HPDE6-E6E7 (cell line): Measurements from ENCODE around the gene C3orf70.
"Not testable (repeated sequence)": the region's sequence is repeated elsewhere in the genome, so short reads cannot be mapped to it uniquely, and the experiment has no call there.

Source experiments
- DNase-seq: peaks from one replicate; pipeline ENCODE4 v3.0.0; 2011; ENCODE audit warnings: missing footprints; ENCODE audit errors: extremely low spot score

C3orf70 gene

GRCh38 chr3:185151101-185151963, 1.5 kb downstream of the C3orf70 start:
- no peak for DNase-seq

DNA sequence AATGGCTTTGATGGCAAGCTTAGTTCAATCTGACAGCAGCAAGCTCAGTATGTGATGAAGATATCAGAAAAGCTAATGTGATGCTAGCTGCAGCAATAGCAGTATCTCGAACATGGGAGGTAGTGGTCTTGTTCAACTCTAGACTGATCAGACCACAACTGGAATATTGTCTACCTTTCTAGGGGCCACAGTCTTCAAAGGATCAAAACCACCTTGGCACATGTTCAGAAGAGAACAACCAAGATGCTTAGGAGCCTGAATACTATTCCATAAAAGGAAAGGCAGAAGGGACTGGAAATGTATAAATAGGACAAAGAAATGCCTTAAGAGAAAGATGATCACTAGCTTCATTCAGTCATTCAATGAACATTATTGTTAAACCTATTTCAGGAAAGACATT, 2.3 kb downstream of the C3orf70 start:
- DNase-seq, result no peak

- DNase-seq, result no peak
These were observed 3.3 kb downstream of the C3orf70 start for GRCh38 chr3:185149591-185149990.

DNA sequence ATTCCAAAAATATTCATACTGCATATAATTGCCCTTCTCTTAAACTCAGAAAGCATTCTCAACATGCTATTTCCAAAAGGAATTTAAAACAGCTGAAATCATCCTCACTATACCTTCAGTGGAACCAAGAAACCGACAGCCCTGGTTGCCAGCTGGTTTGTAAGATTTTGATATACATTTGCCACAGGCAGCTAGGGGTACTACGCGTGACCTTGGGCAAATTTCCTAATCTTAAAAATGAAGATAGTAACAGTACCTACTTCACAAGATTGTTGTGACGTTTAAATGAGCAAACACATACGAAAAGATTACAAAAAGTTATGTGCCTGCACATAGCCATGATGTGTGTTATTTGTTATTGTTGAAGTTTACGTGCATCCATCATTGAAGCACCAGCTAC, 7.3 kb downstream of the C3orf70 start:
- DNase-seq, result no peak

DNA sequence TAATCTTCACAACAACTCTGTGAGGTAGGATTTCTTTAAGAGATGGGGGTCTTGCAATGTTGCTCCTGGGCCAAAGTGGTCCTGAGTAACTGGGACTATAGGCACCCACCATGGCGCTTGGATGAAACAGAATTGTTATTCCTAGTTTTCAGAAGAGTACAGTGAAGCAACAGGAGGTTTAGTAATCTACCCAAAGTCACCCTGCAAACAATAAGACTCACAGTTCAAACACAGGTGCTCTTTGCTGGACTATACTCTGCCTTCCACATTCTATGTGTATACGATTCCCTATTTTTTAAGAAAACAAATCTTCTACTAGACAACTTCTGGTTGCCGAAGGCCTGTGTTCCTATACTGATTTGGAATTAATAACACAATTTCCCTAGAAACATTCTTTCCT, 8.1 kb downstream of the C3orf70 start:
- DNase-seq, result no peak

DNA sequence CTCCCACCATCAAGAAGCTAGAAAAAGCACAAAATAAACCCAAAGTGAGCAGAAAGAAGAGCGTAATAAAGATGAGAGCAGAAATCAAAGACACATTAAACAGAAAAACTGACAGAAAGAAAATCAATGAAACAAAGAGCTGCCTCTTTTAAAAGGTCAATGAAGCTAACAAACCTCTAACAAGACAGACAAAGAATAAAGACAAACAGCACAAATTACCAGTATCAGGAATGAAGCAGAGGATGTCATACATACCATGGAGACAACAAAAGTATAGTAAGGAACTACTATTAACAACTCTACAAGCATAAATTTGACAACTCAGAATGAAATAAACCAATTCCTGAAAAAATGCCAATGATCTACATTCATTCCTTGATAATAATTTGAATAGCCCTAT, 15.0 kb downstream of the C3orf70 start:
- DNase-seq, result no peak

DNA sequence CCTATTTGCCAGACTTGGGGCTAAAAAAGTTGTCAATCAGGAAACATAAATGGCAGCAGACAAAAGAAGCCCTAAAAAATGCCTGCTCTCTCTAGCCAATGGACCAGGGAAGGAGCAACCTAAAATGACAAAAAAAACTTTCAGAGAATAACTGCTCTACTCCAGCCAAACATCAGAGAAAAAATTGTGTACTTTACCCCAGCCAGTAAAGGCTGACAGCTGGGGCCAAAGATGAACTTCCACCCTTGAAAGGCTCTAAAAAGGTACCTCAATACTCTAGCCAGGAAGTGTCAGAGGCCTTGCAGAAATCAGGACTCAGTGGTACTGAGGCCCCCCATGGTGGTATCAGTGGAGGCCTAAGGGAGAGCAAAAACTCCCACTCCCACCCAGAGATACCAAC, 18.4 kb downstream of the C3orf70 start:
- no peak for DNase-seq

- no peak for DNase-seq
These were observed 21.1 kb downstream of the C3orf70 start for GRCh38 chr3:185131602-185132256.

- no peak for DNase-seq
These were observed 23.8 kb downstream of the C3orf70 start for GRCh38 chr3:185129083-185129482.

DNA sequence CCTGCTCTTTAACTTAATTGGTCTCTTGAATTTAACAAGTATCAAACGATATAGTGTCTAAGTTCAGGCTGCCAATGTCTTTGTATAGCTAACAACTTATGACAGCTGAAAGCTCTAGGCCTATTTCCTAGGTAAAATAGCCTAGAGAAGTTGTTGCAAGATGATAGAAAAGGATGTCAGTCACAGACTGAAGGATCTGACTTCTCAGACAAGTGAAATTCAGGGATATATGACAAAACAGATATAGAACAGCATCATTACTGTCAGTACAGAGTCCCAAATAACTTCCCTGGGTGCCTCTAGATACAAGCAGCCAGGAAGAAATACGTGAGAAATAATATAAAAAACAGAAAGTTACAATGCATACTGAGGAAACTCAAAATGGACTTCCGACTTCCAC, 26.7 kb downstream of the C3orf70 start:
- DNase-seq, result no peak

DNA sequence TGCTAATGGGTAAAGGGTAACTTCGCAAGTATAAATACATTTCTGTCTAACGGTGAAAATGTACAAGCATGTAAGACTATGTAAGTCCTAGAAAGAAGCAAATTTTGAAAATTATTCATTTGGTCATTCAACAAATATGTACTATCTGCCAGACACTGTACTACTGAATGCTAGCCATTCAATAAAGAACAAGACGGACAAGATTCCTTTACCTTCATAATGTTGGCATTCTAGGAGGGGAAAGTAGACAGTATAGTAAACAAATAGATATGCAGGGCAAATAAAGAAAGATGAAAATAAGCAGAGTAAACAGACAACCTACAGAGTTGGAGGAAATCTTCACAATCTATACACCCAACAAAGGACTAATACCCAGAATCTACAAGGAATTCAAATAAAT, 32.7 kb downstream of the C3orf70 start:
- no peak for DNase-seq

- no peak for DNase-seq
These were observed 37.5 kb downstream of the C3orf70 start for GRCh38 chr3:185115371-185115770.

- DNase-seq, result no peak
These were observed 38.1 kb downstream of the C3orf70 start for GRCh38 chr3:185114756-185115155.

DNA sequence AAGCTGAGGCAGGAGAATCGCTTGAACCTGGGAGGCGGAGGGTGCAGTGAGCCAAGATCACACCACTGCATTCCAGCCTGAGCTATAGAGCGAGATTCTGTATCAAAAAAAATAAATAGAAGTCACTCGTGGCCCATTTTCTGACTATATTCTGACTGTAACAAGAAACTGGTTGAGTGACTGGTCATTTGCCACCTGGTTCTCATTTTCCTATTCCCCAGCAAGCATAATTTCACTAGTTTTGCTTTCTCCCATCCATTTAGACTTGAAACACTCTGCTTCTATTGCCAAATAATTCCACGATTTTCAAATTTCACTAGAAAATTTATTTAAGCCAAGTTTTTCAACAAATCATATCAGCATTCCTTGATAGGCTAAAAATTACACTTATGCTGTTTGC, 40.7 kb downstream of the C3orf70 start:
- DNase-seq, result no peak

DNA sequence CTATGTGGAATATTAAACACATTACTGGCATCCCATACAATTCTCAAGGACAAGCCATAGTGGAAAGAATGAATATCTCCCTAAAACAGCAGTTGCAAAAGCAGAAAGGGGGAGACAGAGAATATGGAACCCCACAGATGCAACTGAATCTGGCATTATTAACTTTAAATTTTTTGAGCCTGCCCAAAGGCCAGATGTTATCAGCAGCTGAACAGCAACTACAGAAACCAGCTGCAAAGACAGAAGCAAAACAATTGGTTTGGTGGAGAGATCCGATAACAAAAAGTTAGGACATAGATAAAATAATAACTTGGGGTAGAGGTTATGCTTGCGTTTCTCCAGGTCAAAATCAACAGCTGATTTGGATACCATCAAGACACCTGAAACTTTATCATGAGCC, 43.8 kb downstream of the C3orf70 start:
- not testable (repeated sequence) for DNase-seq

DNA sequence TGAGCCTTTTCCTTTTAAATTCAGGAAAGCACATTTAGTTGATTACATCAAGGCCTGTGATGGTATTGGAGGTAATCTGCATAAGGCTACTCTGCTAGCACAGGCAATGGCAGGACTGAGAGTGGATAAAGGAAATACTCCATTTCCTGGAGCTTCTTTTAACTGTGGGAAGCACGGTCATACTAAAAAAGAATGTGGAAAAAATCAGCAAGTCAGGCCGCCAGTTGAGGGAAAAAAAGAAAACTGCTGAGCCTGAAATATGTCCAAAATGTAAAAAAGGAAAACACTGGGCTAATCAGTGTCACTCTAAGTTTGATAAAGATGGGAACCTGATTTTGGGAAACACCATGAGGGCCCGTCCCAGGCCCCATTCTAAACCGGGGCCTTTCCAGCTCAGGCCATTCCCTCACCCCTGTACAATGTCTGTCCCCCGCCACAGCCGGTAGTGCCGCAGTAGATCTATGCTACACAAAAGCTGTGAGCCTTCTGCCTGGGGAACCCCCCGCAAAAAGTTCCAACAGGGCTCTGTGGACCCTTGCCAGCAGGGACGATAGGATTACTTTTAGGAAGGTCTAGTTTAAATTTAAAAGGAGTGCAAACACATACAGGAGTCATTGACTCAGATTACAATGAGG, 46.5 kb downstream of the C3orf70 start:
- DNase-seq, result not testable (repeated sequence)

GRCh38 chr3:185103359-185104127, 49.3 kb downstream of the C3orf70 start:
- DNase-seq, result no peak

GRCh38 chr3:185094697-185095096, 58.2 kb downstream of the C3orf70 start:
- DNase-seq, result no peak

DNA sequence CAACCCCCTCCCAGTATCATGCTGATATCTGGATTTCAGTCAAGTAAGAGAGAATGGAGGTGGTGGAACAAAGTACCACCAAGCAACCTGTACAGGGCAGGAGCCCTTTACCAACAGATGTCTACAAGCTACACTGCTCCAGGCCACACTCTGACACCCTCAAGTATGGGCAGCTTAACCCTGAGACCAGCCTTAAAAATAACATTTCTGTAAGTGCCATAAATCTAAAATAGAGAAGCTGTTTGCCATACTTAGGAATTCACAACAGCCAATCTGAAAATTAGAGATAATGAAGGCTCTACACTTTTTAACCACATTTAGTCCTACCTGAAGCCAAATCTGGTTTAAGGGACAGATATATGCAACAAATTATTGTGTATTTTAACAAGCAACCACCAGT, 59.7 kb downstream of the C3orf70 start:
- DNase-seq, result no peak

DNA sequence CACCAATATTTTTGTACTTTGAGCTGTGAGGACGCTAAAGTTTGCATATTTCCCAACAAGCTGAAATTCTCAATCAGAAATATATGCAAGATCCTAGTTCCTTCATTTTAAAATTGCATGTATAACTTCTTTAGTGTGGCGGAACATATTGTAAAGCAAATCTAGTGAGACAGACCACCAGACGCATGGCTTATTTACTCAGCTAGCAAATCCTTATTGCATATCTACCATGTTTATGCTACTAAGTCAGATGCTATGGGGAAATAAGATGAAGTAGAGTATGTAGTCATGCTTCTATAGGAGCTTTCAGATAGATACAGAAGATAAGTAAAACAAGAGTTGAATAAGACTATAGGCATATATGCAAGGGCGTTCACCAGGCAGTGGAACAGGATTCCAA, 62.0 kb downstream of the C3orf70 start:
- no peak for DNase-seq

- no peak for DNase-seq
These were observed 63.1 kb downstream of the C3orf70 start for GRCh38 chr3:185089751-185090150.

DNA sequence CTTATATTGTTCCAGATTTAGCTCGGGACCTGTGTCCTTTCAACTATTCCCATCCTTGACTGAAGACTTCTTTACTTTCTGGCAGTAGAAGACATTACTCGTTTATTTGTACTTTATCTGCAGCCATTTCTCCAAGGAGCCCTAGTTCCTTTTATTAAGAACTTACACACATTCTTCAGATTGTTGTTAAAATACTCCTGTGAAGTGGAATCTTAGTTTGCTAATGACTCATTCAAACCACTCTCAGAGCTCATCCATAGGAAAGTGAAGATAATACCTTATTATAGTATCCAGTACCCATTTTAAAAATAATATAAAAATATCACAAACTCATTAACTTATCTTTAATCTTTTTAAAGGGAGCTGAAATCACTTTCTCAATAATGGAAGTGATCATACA, 63.5 kb downstream of the C3orf70 start:
- DNase-seq, result no peak
